Measurements from ENCODE around the gene PTGFRN. TPM values are rescaled to one million over a fixed set of nuclear protein-coding genes. Genes with fewer than 3 reads are reported as not detected.

The PTGFRN gene
- total RNA-seq, 2 donors from 2014 or later, result 41.6 to 43.2 TPM

DNA sequence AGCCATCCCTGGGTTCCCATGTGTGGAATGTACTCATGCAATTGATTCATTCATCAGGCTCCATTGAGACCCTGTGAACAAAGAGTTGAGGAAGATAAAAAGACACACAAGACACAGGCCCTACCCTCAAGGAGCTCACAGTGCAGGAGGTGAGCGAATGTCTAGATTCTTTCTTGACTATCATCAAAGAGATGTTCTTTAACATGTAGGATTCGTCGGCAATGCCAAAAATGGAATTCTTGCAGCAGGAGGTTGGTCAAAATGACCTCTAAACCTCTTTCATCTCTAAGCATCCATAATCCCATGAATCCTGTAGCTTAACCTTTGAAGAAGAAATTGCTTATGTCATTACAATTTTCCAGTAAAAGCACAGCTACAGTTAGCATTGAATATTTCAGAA, 122.5 kb downstream of the PTGFRN start:
- Mint-ChIP-seq H3K36me3 (ENCODE audit: low read depth) (no peaks in the 10 kb centered on the region), H3K27me3 (ENCODE audit: insufficient read depth) (no peaks in the 10 kb centered on the region), H3K4me1 (peaks cover 15% of the 10 kb centered on the region), H3K9me3 (no peaks in the 10 kb centered on the region), H3K4me3 (no peak overlapping the region), H3K27ac (no peak overlapping the region)
- H3K9me3 ChIP-seq (ENCODE audit: control insufficient read depth, low read length), result no peaks in the 10 kb centered on the region
- H3K4me1 ChIP-seq (ENCODE audit: control insufficient read depth, insufficient read depth, low read length), result no peaks in the 10 kb centered on the region
- no peak overlapping the region for H3K27ac ChIP-seq (ENCODE audit: low read depth, low read length)
- H3K36me3 ChIP-seq (ENCODE audit: control insufficient read depth, insufficient read depth, low read length), result no peaks in the 10 kb centered on the region
- H3K27me3 ChIP-seq (ENCODE audit: control insufficient read depth, insufficient read depth, low read length, poor library complexity, severe bottlenecking), result no peaks in the 10 kb centered on the region
- DNase-seq, result no peak
- 93 to 100% methylated on average over 3 of the region's 3 CpGs for WGBS, 2 experiments (ENCODE audit: insufficient coverage in 1 of 2, insufficient read length in 1 of 2)
- TF ChIP-seq CTCF (conservative IDR thresholded peaks at IDR 0.05), result no peak
- H3K4me3 ChIP-seq (ENCODE audit: low read length), result no peak overlapping the region
- H3K9ac ChIP-seq (ENCODE audit: extremely low read depth, low read length, poor library complexity, severe bottlenecking), result no peak overlapping the region

DNA sequence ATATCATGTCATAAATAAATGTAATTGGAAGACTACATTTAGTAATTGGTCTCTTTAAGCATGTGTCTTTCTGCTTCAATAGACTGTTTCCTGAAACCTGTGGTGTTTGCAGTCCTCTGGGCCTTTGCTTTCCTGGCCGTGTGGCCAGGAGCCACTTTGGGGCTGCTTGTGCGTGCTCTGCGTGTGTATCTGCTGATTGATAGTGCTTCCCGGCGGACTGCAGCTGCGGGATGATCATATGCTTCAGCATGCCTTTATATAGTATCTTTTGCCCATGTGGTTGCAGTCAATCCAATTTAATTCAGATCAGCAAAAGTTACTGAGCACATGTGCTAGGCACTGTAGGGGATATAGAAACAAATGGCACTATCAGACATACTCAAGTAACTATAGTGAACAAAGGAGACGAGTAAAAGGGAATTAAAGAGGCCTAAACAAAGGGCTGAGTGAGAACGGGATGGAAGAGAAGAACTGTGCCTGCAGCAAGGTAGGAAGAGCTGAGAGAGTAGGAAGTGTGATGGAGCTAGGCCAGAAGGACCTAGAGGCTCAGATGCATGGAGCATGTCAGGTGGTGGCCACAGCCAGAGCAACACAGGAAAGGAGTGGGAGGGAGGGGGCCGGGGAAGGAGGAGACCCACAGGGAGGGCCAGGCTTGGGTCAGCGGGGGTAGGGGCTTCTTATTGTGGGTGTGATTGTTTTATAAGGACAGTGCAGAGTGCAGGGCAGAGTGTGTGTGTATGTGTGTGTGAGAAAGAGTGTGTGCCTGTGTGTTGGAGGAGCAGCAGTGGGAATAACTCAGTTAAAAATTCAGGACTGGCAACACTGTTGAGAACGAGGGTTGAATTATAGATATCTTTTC, 123.2 kb downstream of the PTGFRN start:
- Mint-ChIP-seq H3K4me1 (peaks cover 15% of the 10 kb centered on the region), H3K27me3 (ENCODE audit: insufficient read depth) (no peaks in the 10 kb centered on the region), H3K27ac (no peak overlapping the region), H3K9me3 (no peaks in the 10 kb centered on the region), H3K36me3 (ENCODE audit: low read depth) (no peaks in the 10 kb centered on the region), H3K4me3 (no peak overlapping the region)
- DNase-seq, result no peak
- no peaks in the 10 kb centered on the region for H3K36me3 ChIP-seq (ENCODE audit: control insufficient read depth, insufficient read depth, low read length)
- H3K9me3 ChIP-seq (ENCODE audit: control insufficient read depth, low read length), result no peaks in the 10 kb centered on the region
- no peak overlapping the region for H3K9ac ChIP-seq (ENCODE audit: extremely low read depth, low read length, poor library complexity, severe bottlenecking)
- no peak for TF ChIP-seq CTCF (conservative IDR thresholded peaks at IDR 0.05)
- H3K4me3 ChIP-seq (ENCODE audit: low read length), result no peak overlapping the region
- H3K27me3 ChIP-seq (ENCODE audit: control insufficient read depth, insufficient read depth, low read length, poor library complexity, severe bottlenecking), result no peaks in the 10 kb centered on the region
- 90 to 92% methylated on average over 10 to 11 of the region's 11 CpGs for WGBS, 2 experiments (ENCODE audit: insufficient coverage in 1 of 2, insufficient read length in 1 of 2)
- H3K27ac ChIP-seq (ENCODE audit: low read depth, low read length), result no peak overlapping the region
- H3K4me1 ChIP-seq (ENCODE audit: control insufficient read depth, insufficient read depth, low read length), result no peaks in the 10 kb centered on the region

- H3K4me1 ChIP-seq (ENCODE audit: control insufficient read depth, insufficient read depth, low read length), result no peaks in the 10 kb centered on the region
- TF ChIP-seq CTCF (conservative IDR thresholded peaks at IDR 0.05), result no peak
- Mint-ChIP-seq H3K27ac (no peak overlapping the region), H3K9me3 (no peaks in the 10 kb centered on the region), H3K27me3 (ENCODE audit: insufficient read depth) (no peaks in the 10 kb centered on the region), H3K36me3 (ENCODE audit: low read depth) (no peaks in the 10 kb centered on the region), H3K4me1 (peaks cover 15% of the 10 kb centered on the region), H3K4me3 (no peak overlapping the region)
- H3K9ac ChIP-seq (ENCODE audit: extremely low read depth, low read length, poor library complexity, severe bottlenecking), result no peak overlapping the region
- H3K27me3 ChIP-seq (ENCODE audit: control insufficient read depth, insufficient read depth, low read length, poor library complexity, severe bottlenecking), result no peaks in the 10 kb centered on the region
- no peak for DNase-seq
- no peaks in the 10 kb centered on the region for H3K9me3 ChIP-seq (ENCODE audit: control insufficient read depth, low read length)
- no peak overlapping the region for H3K27ac ChIP-seq (ENCODE audit: low read depth, low read length)
- WGBS, 2 experiments (ENCODE audit: insufficient coverage in 1 of 2, insufficient read length in 1 of 2), result 93 to 100% methylated on average over 5 to 7 of the region's 7 CpGs
- no peaks in the 10 kb centered on the region for H3K36me3 ChIP-seq (ENCODE audit: control insufficient read depth, insufficient read depth, low read length)
- H3K4me3 ChIP-seq (ENCODE audit: low read length), result no peak overlapping the region
These were observed 124.1 kb downstream of the PTGFRN start for GRCh38 chr1:117033772-117034171.
